ACHN (cell line): Measurements from ENCODE around the gene MBNL2.

Experiments
- DNase-seq: peaks from one replicate; pipeline ENCODE4 v3.0.0-alpha.2; 2015
- in situ Hi-C: cut with HindIII; loops from 2 replicates; pipeline ENCODE4 v1.10.0; 2017; ENCODE audit warnings: low sequenced_read_pairs, low pct_ligation_motif_present, low pct_unique_long_range_greater_than_20kb

Gene MBNL2

DNA sequence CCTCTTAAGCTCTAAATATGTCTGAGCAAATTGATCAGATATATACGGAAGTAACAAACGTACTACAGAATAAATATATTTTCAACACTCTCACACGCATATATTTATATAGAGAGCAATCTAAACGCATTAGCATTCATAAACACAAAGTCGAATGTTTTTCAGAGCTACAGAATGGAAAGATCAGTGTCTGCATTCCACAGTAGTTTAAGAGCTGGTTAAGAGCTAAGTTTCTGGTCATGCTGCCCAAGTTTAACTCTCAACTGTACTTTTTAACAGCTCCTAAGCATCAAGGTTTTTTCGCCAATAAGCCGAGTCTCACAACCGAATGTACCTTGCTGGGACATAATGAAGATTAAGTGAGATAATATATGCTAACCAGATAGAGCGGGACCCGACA is 175.1 kb downstream of the MBNL2 start:
- in situ Hi-C loops = no loop called here
- DNase-seq = no peak

DNA sequence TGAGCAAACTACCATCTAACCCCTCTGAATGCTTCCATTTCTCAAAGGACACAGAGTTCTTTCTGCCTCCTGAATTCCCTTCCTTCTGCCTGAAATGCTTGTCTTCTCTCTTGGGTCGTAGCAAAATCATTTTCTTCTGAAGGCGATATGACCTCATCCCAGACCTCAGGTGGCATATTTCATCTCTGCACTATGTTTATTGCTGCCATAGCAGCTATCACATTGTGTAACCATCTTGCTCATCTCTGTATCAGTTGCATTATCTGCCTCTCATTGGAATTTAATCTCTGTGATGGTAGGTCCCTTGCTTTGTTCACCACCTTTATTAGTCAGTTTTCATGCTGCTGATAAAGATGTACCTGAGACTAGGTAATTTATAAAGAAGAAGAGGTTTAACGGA is 179.3 kb downstream of the MBNL2 start:
- in situ Hi-C loops = no loop called here
- no peak for DNase-seq

- in situ Hi-C loops = no loop called here
- DNase-seq = no peak
These were observed 182.0 kb downstream of the MBNL2 start for GRCh38 chr13:97403893-97404750.

DNA sequence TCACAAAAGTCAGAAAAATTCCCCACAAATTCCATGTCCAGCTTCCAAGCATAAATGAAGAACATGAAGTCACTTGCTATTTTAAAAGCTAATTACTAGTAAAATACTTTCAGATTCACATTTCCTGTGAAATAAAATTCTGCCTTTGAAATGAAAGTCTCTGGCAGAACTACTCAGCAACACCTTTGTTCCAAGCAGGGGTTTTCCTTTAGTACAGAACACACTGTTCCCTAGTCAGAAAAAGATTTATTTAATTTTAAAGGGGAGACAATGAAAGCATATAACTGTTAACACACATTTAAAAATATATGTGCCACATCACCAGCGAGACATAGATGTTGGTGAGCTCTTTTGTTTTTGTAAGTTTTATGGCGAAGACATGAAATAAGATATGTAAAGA is 185.4 kb downstream of the MBNL2 start:
- in situ Hi-C loops = no loop called here
- DNase-seq = no peak

DNA sequence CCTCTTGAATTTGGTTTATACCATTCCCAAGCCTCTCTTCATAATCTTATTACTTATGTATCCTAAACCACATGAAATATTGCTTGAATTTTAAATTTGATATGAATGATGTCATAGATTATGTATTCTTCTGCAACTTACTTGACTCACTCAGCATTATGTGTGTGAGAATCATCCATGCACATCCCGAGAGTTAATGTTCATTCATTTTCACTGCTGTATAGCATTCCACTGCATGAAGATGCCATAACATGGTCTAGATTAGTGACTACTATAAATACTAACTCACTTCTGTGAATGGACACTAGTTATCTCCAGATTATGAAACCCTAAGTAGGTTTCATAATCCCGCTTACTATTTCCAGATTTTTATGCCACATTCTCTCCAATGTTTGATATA is 186.8 kb downstream of the MBNL2 start:
- in situ Hi-C loops = no loop called here
- no peak for DNase-seq

GRCh38 chr13:97411984-97412383 is 189.9 kb downstream of the MBNL2 start:
- in situ Hi-C loops = no loop called here
- no peak for DNase-seq

- DNase-seq = no peak
- in situ Hi-C loops = no loop called here
These were observed 191.6 kb downstream of the MBNL2 start for GRCh38 chr13:97413694-97414093.

DNA sequence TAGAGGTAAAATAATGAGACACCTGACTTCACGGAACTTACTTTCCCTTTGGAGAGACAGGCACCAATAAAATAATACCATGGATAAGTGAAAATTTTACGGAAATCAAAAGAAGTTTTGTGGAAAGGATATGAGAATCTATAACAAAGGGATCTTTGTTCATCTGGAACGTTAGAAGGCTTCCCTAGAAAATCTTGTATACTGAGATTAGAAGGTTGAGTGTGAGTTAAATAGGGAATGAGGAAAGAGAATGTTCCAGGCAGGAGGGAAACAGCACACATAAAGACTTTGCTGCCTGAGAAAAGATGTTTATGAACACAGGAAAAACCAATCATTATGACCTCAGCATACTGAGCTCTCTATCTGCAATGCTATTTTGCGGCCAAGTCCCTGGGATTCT is 192.3 kb downstream of the MBNL2 start:
- in situ Hi-C loops = no loop called here

DNA sequence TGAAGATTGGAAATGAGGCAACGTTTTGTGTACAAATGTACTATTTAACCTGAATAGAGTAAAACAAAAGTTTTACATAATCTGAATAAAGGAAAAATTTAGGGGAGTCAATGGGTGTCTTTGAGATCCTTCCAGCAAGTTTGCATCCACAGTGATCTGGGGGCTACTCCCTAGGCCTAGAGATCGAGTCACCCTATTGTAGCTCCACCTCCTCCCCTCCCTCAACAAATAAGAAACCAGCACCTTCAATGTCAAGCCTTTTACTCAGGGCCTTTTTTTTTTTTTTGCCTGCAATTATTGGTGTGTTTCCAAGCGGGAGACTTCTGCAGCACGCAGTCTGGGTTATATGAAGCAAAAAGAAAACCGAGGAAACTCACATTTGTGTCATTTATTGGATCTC is 195.6 kb downstream of the MBNL2 start:
- DNase-seq = no peak
- in situ Hi-C loops = no loop called here

More for the DNA sequence above, 192.3 kb downstream of the MBNL2 start:
- no peak for DNase-seq

GRCh38 chr13:97422118-97423054 is 200.3 kb downstream of the MBNL2 start:
- no peak for DNase-seq
- in situ Hi-C loops = no loop called here

GRCh38 chr13:97423300-97424045 is 201.3 kb downstream of the MBNL2 start:
- no peak for DNase-seq

GRCh38 chr13:97425590-97425989 is 203.5 kb downstream of the MBNL2 start:
- in situ Hi-C loops = no loop called here
- no peak for DNase-seq

More at GRCh38 chr13:97423300-97424045, 201.3 kb downstream of the MBNL2 start:
- in situ Hi-C loops = no loop called here

DNA sequence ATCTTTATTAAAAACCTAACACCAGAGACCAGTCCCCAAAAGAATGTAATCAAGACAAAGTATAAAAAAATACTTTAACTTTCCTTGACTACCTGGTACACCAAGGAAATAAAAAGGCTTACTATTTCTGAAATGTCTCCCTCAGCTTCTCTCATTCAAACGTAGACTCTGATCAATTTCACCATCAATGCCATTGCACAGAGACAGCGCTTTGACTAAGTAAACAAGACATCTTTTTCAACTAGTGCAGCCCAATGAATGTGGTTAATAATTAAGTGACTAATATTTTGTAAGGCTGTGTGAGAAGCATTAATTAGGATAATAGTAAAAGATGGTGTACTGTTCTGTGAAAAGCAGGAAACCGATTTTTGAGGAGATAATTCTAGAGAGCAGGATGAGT is 204.6 kb downstream of the MBNL2 start:
- no peak for DNase-seq
- in situ Hi-C loops = no loop called here

DNA sequence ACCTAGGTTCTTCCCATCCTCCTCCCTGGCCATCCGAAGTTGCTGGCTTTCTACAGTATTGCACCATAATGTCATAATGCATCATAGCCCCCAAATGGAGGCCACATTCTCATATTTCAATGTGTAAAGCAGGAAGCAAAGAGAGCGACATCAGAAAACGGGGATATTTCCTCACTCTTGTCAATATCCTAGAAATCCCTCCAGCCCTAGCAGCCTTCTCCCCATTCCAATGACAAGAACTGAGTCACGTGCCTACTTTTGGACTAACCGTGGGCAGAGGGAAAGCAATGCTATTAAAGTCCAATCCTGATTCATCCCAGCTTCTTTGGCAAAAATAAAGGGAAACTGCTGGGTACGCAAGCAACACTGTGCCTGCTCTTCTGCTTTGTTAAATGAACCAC is 207.5 kb downstream of the MBNL2 start:
- in situ Hi-C loops = no loop called here
- no peak for DNase-seq

DNA sequence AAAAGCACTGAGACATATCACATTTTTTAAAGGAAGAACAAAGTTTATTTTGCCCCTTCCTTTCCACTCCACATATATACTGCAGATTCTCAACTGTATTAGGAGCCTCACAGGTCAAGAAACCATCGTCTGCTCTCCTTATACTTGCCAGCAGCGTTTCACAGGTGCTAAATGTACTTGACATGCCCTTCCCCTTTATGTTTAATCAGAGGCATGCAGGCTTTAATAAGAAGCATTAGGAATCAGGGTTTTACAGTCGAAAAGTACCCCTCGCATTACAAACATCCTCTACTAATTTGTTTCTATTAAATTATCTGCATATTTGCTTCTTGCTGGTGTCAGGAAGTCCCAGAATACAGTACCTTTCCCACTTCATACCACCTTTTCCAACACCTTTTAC is 208.2 kb downstream of the MBNL2 start:
- DNase-seq = no peak
- in situ Hi-C loops = no loop called here

DNA sequence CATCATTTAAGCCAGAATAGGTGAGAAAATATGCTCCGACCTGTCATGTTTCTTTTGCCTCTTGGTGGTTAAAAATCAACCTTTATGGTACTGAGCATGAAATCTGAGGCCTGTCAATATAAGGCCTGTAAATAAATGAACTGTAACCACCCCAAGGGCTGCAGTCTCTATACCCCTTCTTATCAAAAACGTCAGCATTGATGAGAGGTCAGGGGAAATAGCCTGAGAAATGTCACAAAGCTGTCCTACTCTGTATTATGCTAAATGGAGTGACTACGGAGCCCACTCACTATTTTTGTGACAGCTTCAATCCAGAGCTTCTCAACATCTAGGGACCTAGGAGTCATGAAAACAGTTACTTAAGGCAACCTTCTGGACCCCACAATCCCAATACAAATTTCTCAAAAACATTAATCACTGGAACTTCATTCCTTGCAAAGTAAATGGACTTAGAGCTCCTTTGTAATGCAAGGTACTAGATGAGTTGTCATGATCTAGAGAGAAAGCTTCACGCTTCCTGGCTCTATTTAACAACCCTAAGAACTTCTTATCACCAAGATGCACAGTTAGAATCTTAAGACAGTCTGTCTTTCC is 209.1 kb downstream of the MBNL2 start:
- no peak for DNase-seq
- in situ Hi-C loops = no loop called here

- in situ Hi-C loops = no loop called here
- DNase-seq = no peak
These were observed 210.2 kb downstream of the MBNL2 start for GRCh38 chr13:97432232-97432916.
